WTC11 (cell line): ENCODE results near the gene CSE1L. TPM values are rescaled to one million over a fixed set of nuclear protein-coding genes. Genes with fewer than 3 reads are reported as not detected.
A peak's percentile ranks its signal among the peaks of the same experiment; 100 is the strongest.

Source experiments
- ATAC-seq: fragments of 200-7000 bp; cut with Tn5 transposase; 2 replicates; pipeline ENCODE4 v1.10.0; 2021; ENCODE audit warnings: mild to moderate bottlenecking, moderate library complexity
- CTCF ChIA-PET: fragments of 300-600 bp; sonication (Branson Sonifier 250); formaldehyde crosslinking; loops from one replicate; lab custom pipeline; 2021; ENCODE audit warnings: antibody characterized with exemption; lab: Charles Lee
- POLR2A ChIA-PET: fragments of 350-600 bp; sonication (Branson Sonifier 250); formaldehyde crosslinking; loops from one replicate; lab custom pipeline; 2021; ENCODE audit warnings: antibody characterized with exemption; lab: Charles Lee
- DNase-seq: peaks from one replicate; pipeline ENCODE4 v3.0.0; 2021; ENCODE audit warnings: low spot score
- H3K27ac Mint-ChIP-seq: 2 replicates; pipeline ENCODE4 v1.8.0; 2021; ENCODE audit warnings: mixed read lengths
- H3K27me3 Mint-ChIP-seq: 2 replicates; pipeline ENCODE4 v1.8.0; 2021; ENCODE audit warnings: low read depth, mild to moderate bottlenecking, moderate library complexity, mixed read lengths
- H3K36me3 Mint-ChIP-seq: 2 replicates; pipeline ENCODE4 v1.8.0; 2021; ENCODE audit warnings: mixed read lengths
- H3K4me1 Mint-ChIP-seq: 2 replicates; pipeline ENCODE4 v1.8.0; 2022; ENCODE audit warnings: mixed read lengths
- H3K4me3 Mint-ChIP-seq: 2 replicates; pipeline ENCODE4 v1.8.0; 2021; ENCODE audit warnings: mild to moderate bottlenecking, moderate library complexity, mixed read lengths
- H3K9me3 Mint-ChIP-seq: 2 replicates; pipeline ENCODE4 v1.8.0; 2021; ENCODE audit warnings: mixed read lengths
- ATF6 ChIP-seq: sonication (generic); formaldehyde crosslinking; IDR thresholded peaks from 2 replicates; pipeline ENCODE4 v1.8.1; 2023; ENCODE audit warnings: mild to moderate bottlenecking, missing genetic modification reagents
- ESRRA ChIP-seq: sonication (generic); formaldehyde crosslinking; IDR thresholded peaks from 2 replicates; pipeline ENCODE4 v1.8.1; 2022; ENCODE audit warnings: mild to moderate bottlenecking, missing genetic modification reagents, borderline replicate concordance
- FOXP1 ChIP-seq: sonication (generic); formaldehyde crosslinking; IDR thresholded peaks from 2 replicates; pipeline ENCODE4 v1.8.0; 2022; ENCODE audit warnings: missing genetic modification reagents, mild to moderate bottlenecking, moderate library complexity, borderline replicate concordance
- FOXP4 ChIP-seq: sonication (generic); formaldehyde crosslinking; IDR thresholded peaks from 2 replicates; pipeline ENCODE4 v1.8.0; 2022; ENCODE audit warnings: mild to moderate bottlenecking, missing genetic modification reagents
- JUN ChIP-seq: sonication (generic); formaldehyde crosslinking; IDR thresholded peaks from 2 replicates; pipeline ENCODE4 v1.8.0; 2023; ENCODE audit warnings: mild to moderate bottlenecking, missing genetic modification reagents
- KAT7 ChIP-seq: sonication (generic); formaldehyde crosslinking; IDR thresholded peaks from 2 replicates; pipeline ENCODE4 v1.8.1; 2023; ENCODE audit warnings: missing genetic modification reagents, mild to moderate bottlenecking, borderline replicate concordance
- PRDM15 ChIP-seq: sonication (generic); formaldehyde crosslinking; IDR thresholded peaks from 2 replicates; pipeline ENCODE4 v1.8.0; 2022; ENCODE audit warnings: missing genetic modification reagents
- SP1 ChIP-seq: sonication (generic); formaldehyde crosslinking; conservative IDR thresholded peaks from 2 replicates; pipeline ENCODE4 v1.8.1; 2022; ENCODE audit warnings: missing genetic modification reagents
- ZMAT4 ChIP-seq: fragments of 250-450 bp; sonication (Bioruptor Pico); IDR thresholded peaks from 2 replicates; pipeline ENCODE4 v1.9.0; 2021; ENCODE audit warnings: mild to moderate bottlenecking
- ZNF121 ChIP-seq: sonication (generic); formaldehyde crosslinking; IDR thresholded peaks from 2 replicates; pipeline ENCODE4 v1.8.0; 2023; ENCODE audit warnings: missing genetic modification reagents
- ZNF219 ChIP-seq: sonication (generic); formaldehyde crosslinking; IDR thresholded peaks from 2 replicates; pipeline ENCODE4 v1.8.0; 2023; ENCODE audit warnings: missing genetic modification reagents, mild to moderate bottlenecking, borderline replicate concordance
- total RNA-seq: library from RNA; stranded (reverse); gene quantifications from 3 replicates; pipeline ENCODE4 v1.2.3, GENCODE V29; 2021

CSE1L gene
- total RNA-seq, 1 experiment from 2014 or later, result 192 TPM

- TF ChIP-seq ZMAT4 (CRISPR knock-in tag) (no peak), FOXP4 (CRISPR knock-in tag) (no peak)
Measured at GRCh38 chr20:49091762-49092161, 45.6 kb downstream of the CSE1L start (continued).

- TF ChIP-seq JUN (CRISPR knock-in tag) (no peak), PRDM15 (CRISPR knock-in tag) (no peak), ZNF121 (CRISPR knock-in tag) (no peak), ESRRA (no peak)
- no peaks in the 10 kb centered on the region for H3K9me3 Mint-ChIP-seq
- no peaks in the 10 kb centered on the region for H3K27me3 Mint-ChIP-seq
- H3K4me1 Mint-ChIP-seq, result no peaks in the 10 kb centered on the region
- CTCF ChIA-PET, result no interaction called here
- no peak for DNase-seq
- POLR2A ChIA-PET, result no interaction called here
- ATAC-seq, result no peak
- peak overlapping the region; percentile 54; the same call in 1 of the 2 replicates for H3K27ac Mint-ChIP-seq
- H3K36me3 Mint-ChIP-seq, result peaks cover 83% of the 10 kb centered on the region
- H3K4me3 Mint-ChIP-seq, result no peak overlapping the region
Measured at GRCh38 chr20:49096203-49096730, 50.2 kb downstream of the CSE1L start.

GRCh38 chr20:49097159-49097558 is 51.0 kb downstream of the CSE1L start:
- no peak for TF ChIP-seq SP1 (CRISPR knock-in tag)
- no peak for TF ChIP-seq FOXP1
- no peak for TF ChIP-seq KAT7
- TF ChIP-seq ATF6, result no peak
- ATAC-seq (no peak), DNase-seq (no peak)
- Mint-ChIP-seq H3K4me3 (no peak overlapping the region), H3K27me3 (no peaks in the 10 kb centered on the region), H3K9me3 (no peaks in the 10 kb centered on the region), H3K36me3 (peaks cover 82% of the 10 kb centered on the region), H3K27ac (no peak overlapping the region; the same call in 1 of the 2 replicates), H3K4me1 (no peaks in the 10 kb centered on the region)
- ChIA-PET POLR2A (no interaction called here), CTCF (no interaction called here)

GRCh38 chr20:49098136-49098535 is 52.0 kb downstream of the CSE1L start:
- peaks cover 84% of the 10 kb centered on the region for H3K36me3 Mint-ChIP-seq
- no peak overlapping the region for H3K4me3 Mint-ChIP-seq
- no peak for DNase-seq
- no peaks in the 10 kb centered on the region for H3K27me3 Mint-ChIP-seq
- CTCF ChIA-PET, result interaction anchor here (0.6 kb wide), 1 partner anchor 34 kb away, joined by 7 read pairs; no protein-coding TSS in a partner anchor
- no peak for TF ChIP-seq ZNF219 (CRISPR knock-in tag)
- TF ChIP-seq, all 79 proteins: peak for 0
- H3K4me1 Mint-ChIP-seq, result no peaks in the 10 kb centered on the region
- peak overlapping the region; percentile 72 for H3K27ac Mint-ChIP-seq
- POLR2A ChIA-PET, result no interaction called here
- no peak for ATAC-seq
- H3K9me3 Mint-ChIP-seq, result no peaks in the 10 kb centered on the region
